ENCODE measurements around the gene P2RX1.
A peak's percentile ranks its signal among the peaks of the same experiment; 100 is the strongest.

The P2RX1 gene

DNA sequence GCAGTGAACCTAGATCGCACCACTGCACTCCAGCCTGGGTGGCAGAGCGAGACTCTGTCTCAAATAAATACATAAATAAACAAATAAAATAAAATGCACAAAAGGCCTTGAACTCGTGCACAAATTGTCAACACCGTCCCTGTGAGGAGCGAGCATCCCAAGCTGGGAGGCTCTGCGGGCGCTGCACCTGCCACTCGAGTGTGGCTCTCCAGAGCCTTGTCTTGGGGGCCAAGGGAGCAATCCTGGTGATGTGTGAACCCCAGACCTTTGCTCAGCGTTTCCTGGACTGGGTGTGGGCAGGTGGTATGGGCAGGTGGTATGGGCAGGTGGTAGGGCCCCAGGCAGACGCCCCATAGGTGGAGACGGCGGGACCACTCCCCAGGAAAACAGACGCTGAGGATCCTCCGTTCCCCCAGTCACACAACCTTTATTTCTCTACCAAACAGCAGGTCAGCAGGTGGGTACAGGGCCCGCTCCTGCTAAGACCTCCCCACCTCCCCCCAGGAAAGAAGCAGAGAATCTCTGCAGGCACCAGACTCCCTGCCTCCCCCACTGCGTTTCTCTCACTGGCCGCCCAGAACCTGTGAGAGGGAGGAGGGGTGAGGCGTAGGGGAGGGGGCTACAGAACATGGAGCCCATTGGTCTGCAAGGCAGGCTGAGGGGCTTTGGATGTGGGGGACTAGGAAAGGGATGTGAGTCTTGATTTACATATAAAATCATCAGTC, 7.4 kb upstream of the P2RX1 start:
- DNase-seq: no peak

DNA sequence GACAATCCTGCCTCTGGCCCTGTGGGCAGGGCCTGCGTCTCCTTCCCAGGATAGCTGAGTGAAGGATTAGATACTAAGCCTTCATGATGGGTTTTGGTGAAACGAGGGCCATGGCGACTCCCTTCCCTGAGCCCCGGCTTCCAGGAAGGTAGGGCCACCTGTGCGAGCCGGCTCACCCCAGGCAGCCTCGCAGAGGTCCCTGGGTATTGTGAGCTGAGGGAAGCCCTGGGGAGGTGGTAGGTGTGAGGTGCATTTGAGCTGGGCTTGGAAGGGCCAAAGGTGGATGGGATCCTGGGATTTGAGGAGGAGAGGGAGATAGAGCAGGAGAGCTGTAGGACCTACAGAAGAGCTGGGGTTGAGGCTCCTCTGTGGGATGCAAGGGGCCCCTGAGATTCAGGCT, 6.5 kb upstream of the P2RX1 start:
- DNase-seq: no peak

DNA sequence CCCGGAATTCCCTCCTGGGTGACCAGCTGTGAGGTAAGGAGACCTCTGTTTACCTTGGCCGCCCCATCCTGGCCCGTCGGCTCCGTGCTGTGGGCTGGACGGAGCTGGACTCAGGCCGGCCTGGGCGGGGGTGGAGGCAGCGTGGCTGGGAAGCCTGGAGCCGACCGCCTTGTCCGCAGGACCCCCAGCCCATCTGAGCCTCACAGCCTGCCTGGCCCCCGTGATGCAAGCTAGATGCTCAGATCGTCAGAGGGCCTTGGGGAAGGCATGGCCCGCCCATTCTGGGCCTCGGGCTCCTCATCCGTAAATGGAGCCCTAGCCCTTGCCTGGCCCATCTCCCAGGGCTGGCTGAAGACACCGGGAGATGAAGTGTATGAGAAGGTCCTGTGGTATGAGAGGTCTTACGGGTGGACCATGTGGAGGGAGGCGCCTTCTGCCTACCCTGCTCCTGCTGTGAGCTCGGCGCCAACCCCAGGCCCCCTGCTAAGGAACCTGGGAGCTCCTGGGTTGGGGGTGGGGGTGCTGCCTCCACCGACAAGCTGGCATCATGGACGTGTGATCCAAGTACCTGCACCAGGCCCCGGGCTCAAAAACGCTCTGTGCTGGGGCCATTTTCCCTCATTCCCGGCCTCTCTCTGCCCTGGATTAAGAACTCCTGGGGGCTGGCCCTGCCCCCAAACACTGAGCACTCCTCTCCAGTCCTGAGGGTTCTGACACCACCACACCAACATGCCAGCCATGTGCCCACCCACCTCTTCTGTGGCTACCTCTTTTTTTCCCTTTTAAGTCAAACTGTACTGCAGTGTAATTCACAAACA, 5.4 kb upstream of the P2RX1 start:
- no peak for DNase-seq

DNA sequence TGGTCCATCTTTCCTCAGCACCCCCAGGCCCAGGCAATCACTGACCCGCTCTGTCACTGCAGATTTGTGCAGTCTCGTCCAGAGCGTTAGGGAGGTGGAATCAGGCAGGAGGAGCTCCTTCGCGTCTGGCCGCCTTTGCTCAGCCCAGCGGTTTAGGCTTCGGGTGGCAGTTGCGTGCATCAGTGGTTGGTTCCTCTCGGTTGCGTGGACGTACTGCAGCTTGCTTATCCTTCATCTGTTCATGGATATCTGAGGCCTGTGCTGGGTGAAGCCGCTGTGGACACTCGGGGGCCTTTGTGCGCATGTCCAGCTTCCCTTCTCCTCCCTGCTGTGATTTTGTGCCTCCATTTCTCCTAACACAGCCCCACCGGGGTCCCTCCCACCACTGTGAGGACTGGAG, 4.7 kb upstream of the P2RX1 start:
- no peak for DNase-seq

DNA sequence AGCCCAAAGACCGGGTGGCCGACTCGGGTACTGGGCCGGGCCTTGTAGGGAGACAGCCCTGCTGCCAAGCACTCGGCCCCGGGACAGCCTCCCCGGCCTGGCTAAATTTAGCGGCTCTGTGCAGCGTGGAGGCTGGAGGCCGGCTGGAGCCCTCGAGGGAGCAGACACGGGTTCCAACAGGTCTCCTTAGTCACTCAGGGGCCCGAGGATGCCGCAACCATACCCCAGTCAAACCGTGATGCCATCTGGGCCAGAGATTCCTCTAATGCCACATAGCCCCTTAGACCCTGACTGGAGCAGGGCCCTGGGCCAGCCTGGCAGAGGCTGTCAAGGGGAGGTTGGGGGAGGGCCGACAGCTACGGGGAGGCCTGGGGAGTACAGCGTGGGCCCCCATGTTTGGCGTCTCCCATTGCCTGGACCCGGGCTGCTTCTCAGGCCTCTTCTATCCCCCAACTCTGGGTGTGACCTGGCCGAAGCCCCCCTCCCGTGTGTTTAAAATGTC, 2.9 kb upstream of the P2RX1 start:
- DNase-seq: no peak

DNA sequence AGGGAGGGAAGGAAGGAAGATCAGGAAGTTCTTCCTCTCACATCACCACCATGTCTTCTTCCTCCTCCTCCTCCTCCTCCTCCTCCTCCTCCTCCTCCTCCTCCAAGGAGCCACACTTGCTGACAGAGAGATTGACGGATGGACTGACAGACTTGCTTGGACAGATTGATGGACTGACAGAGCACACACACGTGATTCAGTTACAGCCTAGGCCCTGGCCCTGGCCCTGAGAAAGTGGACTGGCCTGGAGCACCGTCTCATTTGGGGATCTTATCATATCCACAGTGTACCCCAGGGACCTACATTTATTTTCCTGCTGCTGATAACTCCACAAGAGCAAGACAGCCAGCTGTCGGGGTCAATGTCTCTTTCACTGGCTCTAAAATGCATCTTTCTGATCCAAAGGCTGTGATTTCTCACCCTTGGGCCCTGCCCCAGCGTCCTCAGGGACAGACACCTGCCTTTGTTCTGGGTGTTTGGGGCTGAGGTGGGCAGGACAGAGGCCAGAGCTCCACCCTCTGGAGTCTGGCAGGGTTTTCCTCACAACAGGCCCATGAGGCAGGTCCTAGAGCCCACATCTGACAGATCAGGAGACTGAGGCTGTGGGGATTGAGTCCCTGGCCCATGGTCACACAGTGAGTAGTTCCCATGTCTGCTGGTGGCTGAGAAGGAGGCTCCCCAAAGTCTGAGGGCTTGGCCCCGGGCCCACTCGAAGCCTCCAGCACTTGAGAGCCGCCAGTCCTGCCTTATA, 2.3 kb upstream of the P2RX1 start:
- DNase-seq: no peak

DNA sequence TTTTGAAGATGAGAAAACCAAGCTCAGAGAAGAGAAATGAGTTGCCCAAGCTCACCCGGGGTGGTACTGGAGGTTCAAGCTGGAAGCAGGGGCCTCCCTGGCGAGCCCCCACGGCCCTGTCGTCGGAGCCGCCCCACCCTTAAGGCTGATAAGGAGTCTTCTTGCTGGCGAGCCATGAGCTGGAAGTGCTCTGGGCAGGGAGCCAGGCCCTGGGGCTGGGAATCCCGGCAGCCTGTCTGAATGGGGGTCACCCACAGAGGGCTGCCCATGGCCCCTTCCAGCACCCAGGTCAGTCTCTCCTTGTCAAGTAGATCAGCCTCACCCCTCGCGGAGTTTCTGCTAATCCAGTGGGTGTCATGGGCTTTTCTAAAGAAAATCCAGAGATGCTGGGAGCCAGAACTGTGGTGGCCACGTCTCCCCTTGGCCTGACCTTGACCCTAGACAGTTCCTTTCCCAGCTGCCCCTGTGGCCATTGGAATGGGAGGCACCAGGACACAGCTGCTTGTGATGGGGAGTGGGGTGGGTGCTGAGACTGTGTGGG, 1.2 kb upstream of the P2RX1 start:
- DNase-seq: no peak

DNA sequence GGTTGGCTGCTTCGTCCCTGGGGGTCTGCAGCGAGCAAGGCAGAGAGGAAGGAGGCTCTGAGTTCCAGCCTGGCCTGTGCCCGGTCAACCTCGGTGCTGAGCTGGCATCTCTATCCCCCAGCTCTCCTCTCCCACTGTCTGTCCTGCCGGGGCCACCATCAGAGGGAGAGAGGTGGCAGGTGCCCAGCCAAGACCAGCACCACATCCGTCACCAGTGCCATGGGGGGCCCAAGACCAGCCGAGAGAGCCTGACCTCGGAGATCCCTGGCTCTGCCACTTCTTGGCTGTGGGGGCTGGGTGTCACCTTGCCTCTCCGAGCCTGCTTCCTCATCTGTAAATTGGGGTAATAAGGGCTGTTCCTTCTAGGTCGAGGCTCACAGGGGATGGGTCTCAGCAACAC, 560 bp upstream of the P2RX1 start:
- DNase-seq: no peak

DNA sequence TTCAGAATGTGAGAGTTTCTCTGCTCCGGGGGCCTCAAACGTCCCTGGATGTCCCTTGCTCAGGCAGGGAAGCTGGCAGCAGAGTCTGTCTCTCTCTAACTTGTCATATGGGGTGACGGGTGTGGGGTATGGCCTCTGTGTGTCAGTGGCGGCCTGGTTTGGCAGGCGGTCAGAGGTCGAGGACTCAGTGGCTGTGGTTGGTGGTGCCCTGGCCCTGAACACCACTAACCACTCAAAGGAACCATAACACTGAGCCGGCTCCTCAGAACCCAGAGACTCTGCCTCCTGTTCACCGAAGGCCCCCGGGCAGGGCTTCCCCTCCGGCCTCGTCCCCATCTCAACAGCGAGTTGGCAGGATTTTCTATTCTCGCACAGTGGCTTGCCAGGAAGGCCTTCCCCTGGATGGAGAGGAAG, 677 bp downstream of the P2RX1 start:
- no peak for DNase-seq

DNA sequence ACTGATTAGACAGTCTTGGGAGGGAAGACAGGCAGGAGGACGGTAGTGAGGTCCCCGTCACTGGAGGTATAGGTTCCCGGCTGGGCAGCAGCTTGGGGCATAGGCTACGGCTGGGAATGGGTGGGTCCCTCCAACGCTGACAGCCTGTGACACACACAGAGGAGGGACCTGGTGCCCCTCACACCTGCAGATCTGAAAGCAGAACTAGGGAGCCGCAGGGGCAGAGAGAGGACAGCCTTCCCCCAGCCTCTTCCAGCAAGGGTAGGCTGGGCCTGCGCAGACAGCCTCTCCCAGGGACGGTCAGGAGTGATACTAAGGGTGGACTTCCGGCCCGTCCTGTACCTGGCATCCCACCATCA, 2.0 kb downstream of the P2RX1 start:
- DNase-seq: no peak

DNA sequence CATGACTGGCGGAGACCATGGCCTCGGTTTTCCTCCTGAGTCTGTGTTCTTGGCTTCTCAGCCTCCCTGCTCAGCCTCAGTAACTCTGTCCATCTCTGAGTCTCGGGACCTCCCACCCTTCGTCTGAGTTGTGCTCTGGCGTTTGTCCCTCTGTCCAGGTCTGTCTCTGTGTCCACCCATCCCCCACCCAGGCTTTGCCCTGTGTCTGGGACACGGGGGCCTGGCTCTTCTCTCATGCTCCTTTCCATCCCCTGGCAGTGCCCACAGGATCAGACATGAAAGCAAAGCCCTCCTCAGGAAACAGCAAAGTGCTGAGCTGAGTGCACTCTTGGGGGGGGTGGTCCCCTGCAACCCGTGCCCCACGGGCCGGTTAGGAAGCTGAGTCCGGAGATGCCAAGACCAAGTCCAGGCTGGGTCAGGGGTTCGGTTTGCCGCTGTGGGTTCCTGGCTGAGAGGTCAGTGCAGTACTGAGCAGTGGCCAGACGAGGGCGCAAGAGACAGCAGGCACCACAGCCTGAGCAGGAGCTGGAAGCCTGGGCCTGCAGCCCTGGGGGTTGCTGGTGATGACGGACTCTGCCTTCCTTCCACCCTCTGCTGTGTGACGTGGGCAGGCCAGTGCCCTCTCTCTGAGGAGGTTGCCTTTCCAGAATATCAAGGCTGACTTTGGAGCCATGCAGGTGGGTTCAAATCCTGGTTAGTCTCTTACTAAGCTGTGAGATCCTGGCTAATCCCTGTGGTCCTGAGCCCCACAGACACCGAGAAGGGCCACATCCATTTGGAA, 2.5 kb downstream of the P2RX1 start:
- DNase-seq: peak; percentile 85

DNA sequence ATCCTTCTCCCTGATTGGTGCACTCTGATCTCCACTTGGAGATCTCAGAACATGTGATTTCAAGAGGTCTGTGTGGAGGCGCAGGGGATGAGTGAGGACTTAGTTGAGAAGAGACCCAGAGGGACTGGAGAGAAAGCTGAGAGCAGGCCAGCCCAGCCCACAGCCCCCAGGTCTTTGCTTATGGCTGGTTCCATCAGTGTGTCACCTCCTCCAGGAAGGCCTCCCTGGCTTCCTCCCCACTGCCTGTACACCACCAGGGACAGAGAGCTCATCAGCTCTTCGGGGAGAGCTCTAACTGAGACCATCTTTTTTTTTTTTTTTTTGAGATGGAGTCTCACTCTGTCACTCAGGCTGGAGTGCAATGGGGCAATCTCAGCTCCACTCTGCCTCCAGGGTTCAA, 3.4 kb downstream of the P2RX1 start:
- DNase-seq: no peak

DNA sequence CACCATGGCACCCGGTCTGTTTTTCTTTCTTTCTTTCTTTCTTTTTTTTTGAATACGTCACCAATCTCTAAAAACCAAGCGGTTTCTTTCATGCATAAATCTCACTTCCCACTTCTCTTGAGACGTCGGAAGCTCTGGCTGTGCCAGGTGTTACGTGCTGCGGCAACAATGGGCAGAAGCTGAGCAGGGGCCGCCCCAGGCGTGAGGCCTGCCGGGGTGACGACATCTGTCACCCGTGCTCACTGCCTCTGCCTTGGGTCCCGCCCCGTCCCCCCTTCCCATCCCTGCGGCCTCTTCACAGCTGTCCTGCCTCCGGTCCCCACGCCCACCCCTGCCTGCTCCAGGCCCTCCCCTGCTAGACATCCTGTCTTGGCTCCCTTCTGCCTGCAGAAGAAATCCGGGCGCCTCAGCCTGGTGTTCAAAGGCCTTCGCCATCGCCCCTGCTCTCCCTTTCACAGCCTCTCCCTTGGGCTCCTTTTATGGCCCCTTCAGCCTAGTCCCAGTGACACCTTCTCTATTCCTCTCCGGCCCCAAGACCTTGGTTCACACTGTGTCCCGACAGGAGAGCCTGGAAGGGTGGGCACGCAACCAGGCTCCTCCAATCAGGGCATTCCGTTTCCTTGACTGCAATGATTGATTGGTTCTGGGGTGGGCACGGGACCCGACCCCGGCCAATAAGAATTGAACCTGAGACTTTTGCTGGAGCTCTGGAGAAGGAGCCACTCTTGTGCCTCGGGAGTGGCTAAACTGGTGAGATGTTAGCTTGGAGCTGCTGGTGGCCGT, 4.8 kb downstream of the P2RX1 start:
- peak; percentile 74 for DNase-seq

DNA sequence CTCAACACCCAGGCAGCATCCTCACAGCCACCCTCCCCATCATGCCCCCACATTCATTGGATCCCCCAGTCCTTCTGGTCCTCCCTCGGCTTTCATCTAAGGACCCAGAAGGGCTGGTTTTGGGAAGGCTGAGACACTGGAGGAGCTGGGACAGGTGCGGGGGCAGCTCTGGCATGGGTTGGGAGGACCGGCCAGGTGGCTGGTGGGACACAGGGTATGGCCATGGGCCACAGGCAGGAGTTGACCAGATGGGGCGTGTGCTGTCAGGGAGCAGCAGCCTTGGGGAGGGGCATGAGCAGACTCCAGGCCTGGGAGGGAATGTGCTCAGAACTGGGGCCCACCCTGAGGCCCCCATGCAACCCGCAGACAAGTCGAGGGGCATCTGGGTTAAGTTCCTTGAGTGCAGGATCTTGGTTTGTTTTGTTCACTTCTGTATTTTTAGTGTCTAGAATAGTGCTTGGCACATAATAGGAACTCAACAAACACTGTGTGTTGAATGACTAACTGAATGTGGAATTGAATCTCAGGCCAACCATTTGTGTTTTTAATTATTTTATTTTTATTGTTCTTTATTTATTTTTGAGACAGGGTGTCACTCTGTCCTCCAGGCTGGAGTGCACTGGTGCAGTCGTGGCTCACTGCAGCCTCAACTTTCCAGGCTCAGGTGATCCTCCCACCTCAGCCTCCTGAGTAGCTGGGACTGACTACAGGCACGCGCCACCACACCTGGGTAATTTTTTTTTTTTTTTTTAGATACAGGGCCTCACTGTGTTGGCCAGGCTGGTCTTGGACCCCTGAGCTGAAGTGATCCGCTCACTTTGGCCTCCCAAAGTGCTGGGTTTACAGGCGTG, 5.6 kb downstream of the P2RX1 start:
- no peak for DNase-seq

DNA sequence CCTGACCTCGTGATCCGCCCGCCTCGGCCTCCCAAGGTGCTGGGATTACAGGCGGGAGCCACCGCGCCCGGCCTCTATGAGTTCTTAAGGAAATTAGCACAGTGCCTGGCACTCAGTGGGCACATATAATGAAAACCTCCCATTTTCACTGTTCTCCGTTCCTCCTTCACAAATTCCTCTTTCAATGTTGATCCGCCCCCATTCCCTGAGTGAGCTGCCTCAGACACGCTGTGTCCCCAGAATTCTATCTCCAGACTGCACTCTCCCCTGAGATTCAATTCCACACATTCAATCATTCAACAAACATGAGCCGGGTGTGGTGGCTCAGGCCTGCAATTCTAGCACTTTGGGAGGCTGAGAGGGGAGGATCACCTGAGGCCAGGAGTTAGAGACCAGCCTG, 7.0 kb downstream of the P2RX1 start:
- no peak for DNase-seq

DNA sequence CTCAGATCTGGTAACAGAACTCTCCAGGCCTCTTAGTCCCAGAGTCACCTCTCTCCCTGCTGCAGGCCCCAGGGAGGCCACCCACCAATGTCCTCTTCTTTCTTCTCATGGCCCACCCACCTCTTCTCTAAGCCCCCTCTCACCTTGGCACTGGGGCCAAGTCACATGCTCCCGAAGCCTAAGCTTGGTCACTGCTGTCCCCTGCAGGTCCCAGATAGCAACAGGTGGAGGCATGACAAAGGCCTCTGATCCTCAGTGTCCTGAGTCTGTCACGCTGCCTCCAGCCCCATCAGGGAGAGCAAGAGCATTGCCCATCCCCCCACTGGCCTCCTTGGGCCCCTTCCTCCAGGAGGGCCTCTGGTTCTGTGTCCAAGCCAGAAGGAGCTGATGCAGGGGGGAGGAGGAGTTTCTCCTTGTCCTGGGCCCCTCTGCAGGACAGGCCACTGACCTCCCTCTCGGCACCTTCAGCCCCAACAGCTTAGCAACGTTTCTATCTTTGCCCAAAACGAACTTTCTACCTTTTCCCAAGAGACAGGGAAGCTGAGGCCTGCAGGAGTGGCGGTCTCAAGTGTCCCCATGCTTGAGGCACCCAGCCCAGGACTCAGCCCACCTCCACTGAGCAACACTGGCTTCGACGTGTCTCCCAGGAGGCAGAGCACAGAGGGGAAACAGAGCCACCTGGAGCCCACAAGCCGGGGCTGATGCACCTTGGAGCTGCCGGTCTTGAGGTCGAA, 8.6 kb downstream of the P2RX1 start:
- no peak for DNase-seq

DNA sequence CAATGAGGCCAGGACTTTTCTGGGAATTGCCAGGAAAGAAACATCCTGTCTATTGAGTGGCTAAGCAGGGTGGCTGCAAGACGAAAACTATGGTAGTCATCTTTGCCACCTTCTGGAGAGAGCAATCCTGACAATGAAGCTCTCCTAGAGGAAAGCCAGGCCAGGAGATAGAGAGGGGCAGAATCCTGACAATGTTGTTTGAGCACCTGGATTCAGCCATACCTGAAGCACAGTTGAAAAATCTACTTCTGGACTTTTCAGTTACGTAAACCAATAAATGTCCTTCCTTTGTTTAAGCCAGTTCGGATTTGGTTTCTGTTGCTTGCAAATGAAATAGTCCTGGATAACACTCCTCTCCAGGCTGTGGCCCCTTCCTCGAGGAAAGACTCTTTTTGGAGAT, 9.4 kb downstream of the P2RX1 start:
- no peak for DNase-seq

DNA sequence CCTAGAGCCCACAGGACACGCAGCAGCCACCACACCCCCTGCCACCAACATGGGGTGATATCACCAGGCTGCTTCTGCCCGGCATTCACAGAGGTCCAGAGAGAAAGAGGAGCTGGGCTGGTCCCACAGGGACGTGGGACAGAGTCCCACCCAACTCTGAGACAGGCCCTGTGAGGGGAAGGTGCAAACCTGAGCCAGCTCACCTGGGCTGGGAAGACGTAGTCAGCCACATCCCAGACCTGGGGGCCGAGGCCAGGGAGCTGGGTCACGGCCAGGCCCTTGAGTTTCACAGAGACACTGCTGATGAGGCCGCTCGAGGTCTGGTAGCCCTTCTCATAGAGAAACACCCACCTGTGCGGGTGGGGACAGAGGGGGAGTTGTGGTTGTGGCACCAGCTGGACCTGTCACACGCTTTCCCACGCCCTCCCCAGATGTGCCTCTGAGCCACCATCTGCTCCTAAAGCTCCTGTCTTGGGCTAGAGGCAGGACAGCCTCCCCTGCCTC, 11.2 kb downstream of the P2RX1 start:
- no peak for DNase-seq

DNA sequence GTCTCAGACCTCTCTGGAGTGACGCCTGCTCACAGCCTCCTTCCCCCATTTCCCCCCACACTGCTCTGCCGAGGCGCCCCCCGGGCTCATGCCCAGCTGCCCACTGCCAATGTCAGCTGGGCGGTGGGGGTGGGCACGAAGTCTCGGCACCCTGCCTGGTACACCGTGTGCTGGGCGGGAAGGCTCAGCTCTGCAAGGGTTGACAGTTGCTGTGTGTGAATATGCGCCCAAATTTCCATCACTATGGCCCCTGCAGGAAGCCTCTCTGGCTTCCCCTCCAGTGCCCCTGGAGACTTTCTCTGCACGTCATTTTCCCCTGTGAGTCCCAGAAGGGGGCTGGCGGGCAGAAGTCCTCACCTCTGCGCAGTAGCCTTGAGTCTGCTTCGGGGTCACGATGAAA, 11.8 kb downstream of the P2RX1 start:
- DNase-seq: no peak

DNA sequence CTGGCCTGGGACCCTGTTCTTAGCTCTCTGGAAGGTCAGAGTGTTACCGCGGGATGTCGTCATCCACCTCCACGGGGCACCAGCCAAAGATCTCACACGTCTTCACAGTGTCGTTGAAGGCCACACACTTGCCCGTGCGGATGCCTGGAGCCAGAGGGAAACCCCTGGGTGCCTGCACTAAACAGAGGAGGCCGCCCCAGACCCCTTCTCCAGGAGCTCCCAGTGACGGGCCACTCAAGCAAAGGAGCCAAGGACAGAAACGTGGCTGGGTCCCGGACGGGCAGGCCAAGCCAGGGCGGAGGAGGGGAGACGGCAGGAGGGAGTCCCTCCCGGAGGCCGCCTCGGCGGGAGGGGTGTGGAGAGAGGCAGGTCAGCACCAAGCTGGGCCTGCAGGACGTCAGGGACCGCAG, 12.4 kb downstream of the P2RX1 start:
- DNase-seq: no peak

Data from activated T-cell treated with anti-CD3 and anti-CD28 coated beads, Interleukin-2, amount 50 U/mL, for 1 hour (primary cell).